GM12878 (cell line): ENCODE results near the gene FAM24B. TPM values are rescaled to one million over a fixed set of nuclear protein-coding genes. Genes with fewer than 3 reads are reported as not detected.

ENCODE experiments used
- ATAC-seq: fragments of 200-7000 bp; cut with Tn5 transposase; 3 replicates; pipeline ENCODE4 v1.9.1; 2020; ENCODE audit warnings: mild to moderate bottlenecking, moderate library complexity
- BruUV-seq: library from RNA; stranded (reverse); fragments of 400-500 nt; replicated peaks from 2 replicates; lab custom pipeline; 2021; lab: Mats Ljungman, UMichigan
- CTCF ChIA-PET: fragments of 300-600 bp; sonication (Branson Sonifier 250); formaldehyde crosslinking; extraction: SDS; loops from one replicate; lab custom pipeline; 2021; ENCODE audit warnings: inconsistent platforms; lab: Yijun Ruan, JAX
- POLR2A ChIA-PET: fragments of 350-600 bp; formaldehyde crosslinking; extraction: SDS; loops from one replicate; lab custom pipeline; 2021; ENCODE audit warnings: inconsistent platforms; lab: Charles Lee
- RAD21 ChIA-PET: fragments of 300-600 bp; sonication (Branson Sonifier 250); formaldehyde crosslinking; loops from one replicate; lab custom pipeline; 2023; ENCODE audit warnings: antibody characterized with exemption; ENCODE audit not compliant: unreplicated experiment; lab: Charles Lee
- SMC1A ChIA-PET: fragments of 300-600 bp; sonication (Branson Sonifier 250); formaldehyde crosslinking; loops from one replicate; lab custom pipeline; 2023; ENCODE audit not compliant: unreplicated experiment, uncharacterized antibody; lab: Charles Lee
- DNase-seq: peaks from one replicate; pipeline ENCODE4 v3.0.0-alpha.2; 2011; ENCODE audit warnings: low read depth, low spot score
- FAIRE-seq: peaks from 3 replicates; lab custom pipeline; 2011; peaks lifted over from hg19 to GRCh38; lab: Jason Lieb, UNC
- H2AFZ ChIP-seq: 2 replicates; pipeline ENCODE4 v1.6.0; 2011; ENCODE audit warnings: low read depth, low read length, control low read depth; ENCODE audit not compliant: control insufficient read depth
- H3K27ac ChIP-seq: 2 replicates; pipeline ENCODE4 v1.5.1; 2011; ENCODE audit warnings: control low read depth; ENCODE audit not compliant: control insufficient read depth, insufficient read depth
- H3K27me3 ChIP-seq, 2 experiments: replicated peaks in 1 of 2; 2 replicates each; pipeline versions ENCODE4 v1.6.0 to v1.6.1; 2011; ENCODE audit warnings: low read length in 1 of 2; ENCODE audit not compliant: control insufficient read depth in 2 of 2, insufficient read depth in 2 of 2
- H3K36me3 ChIP-seq, 2 experiments: 2 replicates each; pipeline ENCODE4 v1.5.1; 2011; ENCODE audit warnings: low read length in 1 of 2; ENCODE audit not compliant: control insufficient read depth in 2 of 2, insufficient read depth in 2 of 2
- H3K4me1 ChIP-seq: 2 replicates; pipeline ENCODE4 v1.6.1; 2011; ENCODE audit warnings: mild to moderate bottlenecking, low read length, moderate library complexity, mixed read lengths; ENCODE audit not compliant: control insufficient read depth, insufficient read depth
- H3K4me2 ChIP-seq: 2 replicates; pipeline ENCODE4 v1.6.0; 2011; ENCODE audit warnings: control low read depth; ENCODE audit not compliant: control insufficient read depth, insufficient read depth
- H3K4me3 ChIP-seq: fragments of 200-600 bp; sonication (generic); 2 replicates; pipeline ENCODE4 v1.5.1; 2016
- H3K79me2 ChIP-seq: 2 replicates; pipeline ENCODE4 v1.6.0; 2011; ENCODE audit warnings: low read length; ENCODE audit not compliant: control insufficient read depth, insufficient read depth
- H3K9ac ChIP-seq: 2 replicates; pipeline ENCODE4 v1.8.0; 2011; ENCODE audit warnings: low read length, control low read depth, mixed read lengths; ENCODE audit not compliant: control insufficient read depth, insufficient read depth
- H3K9me3 ChIP-seq: replicated peaks from 3 replicates; pipeline ENCODE4 v1.5.1; 2011; ENCODE audit warnings: mild to moderate bottlenecking, low read length; ENCODE audit not compliant: control insufficient read depth, insufficient read depth
- H4K20me1 ChIP-seq: 2 replicates; pipeline ENCODE4 v1.6.0; 2011; ENCODE audit not compliant: control insufficient read depth, insufficient read depth
- ASH2L ChIP-seq: fragments of 300-600, 200-600 bp; sonication (generic); IDR thresholded peaks from 2 replicates; pipeline ENCODE4 v1.6.1; 2017; ENCODE audit warnings: low read depth, mild to moderate bottlenecking, borderline replicate concordance
- BCLAF1 ChIP-seq: fragments of 450-650 bp; IDR thresholded peaks from 2 replicates; pipeline ENCODE4 v1.6.1; 2017; ENCODE audit warnings: antibody characterized with exemption, mild to moderate bottlenecking, moderate library complexity
- EGR1 ChIP-seq, 2 experiments: IDR thresholded peaks; 1 replicate in 1 of 2; 2 replicates in 1 of 2; pipeline ENCODE4 v1.6.1; 2011 to 2012; ENCODE audit warnings: low read depth in 2 of 2, low read length in 2 of 2, borderline replicate concordance in 1 of 2, mild to moderate bottlenecking in 1 of 2, moderate library complexity in 1 of 2
- HDAC2 ChIP-seq: fragments of 200-600 bp; sonication (generic); IDR thresholded peaks from 2 replicates; pipeline ENCODE4 v1.6.1; 2017
- NR2F1 ChIP-seq: fragments of 450-650 bp; conservative IDR thresholded peaks from 2 replicates; pipeline ENCODE4 v1.6.1; 2017; ENCODE audit warnings: mild to moderate bottlenecking
- NRF1 ChIP-seq: conservative IDR thresholded peaks from 2 replicates; pipeline ENCODE4 v1.6.1; 2011; ENCODE audit warnings: mild to moderate bottlenecking, low read depth, low read length, improper control_type of control experiment
- PKNOX1 ChIP-seq: fragments of 450-650 bp; IDR thresholded peaks from 2 replicates; pipeline ENCODE4 v1.6.1; 2016; ENCODE audit warnings: mild to moderate bottlenecking
- SIX5 ChIP-seq: IDR thresholded peaks from 2 replicates; pipeline ENCODE4 v1.6.1; 2011; ENCODE audit warnings: mild to moderate bottlenecking, low read depth, low read length, moderate library complexity; ENCODE audit not compliant: severe bottlenecking
- SMC3 ChIP-seq: IDR thresholded peaks from 2 replicates; pipeline ENCODE4 v1.6.1; 2011; ENCODE audit warnings: low read length, improper control_type of control experiment, borderline replicate concordance
- STAT3 ChIP-seq: IDR thresholded peaks from 2 replicates; pipeline ENCODE4 v1.6.1; 2011; ENCODE audit warnings: low read depth, low read length, improper control_type of control experiment
- USF2 ChIP-seq: IDR thresholded peaks from 2 replicates; pipeline ENCODE4 v1.6.1; 2011; ENCODE audit warnings: low read depth, low read length, improper control_type of control experiment, borderline replicate concordance
- WRNIP1 ChIP-seq: IDR thresholded peaks from 2 replicates; pipeline ENCODE4 v1.6.1; 2011; ENCODE audit warnings: low read depth, low read length, improper control_type of control experiment, borderline replicate concordance
- ZNF622 ChIP-seq: fragments of 450-650 bp; IDR thresholded peaks from 2 replicates; pipeline ENCODE4 v1.6.1; 2017; ENCODE audit warnings: mild to moderate bottlenecking, inconsistent platforms
- ZNF687 ChIP-seq: fragments of 450-650 bp; IDR thresholded peaks from 2 replicates; pipeline ENCODE4 v1.6.1; 2017; ENCODE audit warnings: mild to moderate bottlenecking, moderate library complexity
- WGBS: methylation state at CpG from one replicate; pipeline ENCODE4 v1.1.6; 2016; ENCODE audit warnings: low lambda C conversion rate; ENCODE audit not compliant: insufficient replicate concordance, insufficient coverage; ENCODE audit errors: missing lambda C conversion rate; 5-methylcytosine and 5-hydroxymethylcytosine counted together
- in situ Hi-C: fragments of 300-500 bp; cut with MboI; formaldehyde crosslinking; loops from 9 replicates; pipeline ENCODE4 v1.14.3; 2018; ENCODE audit warnings: mixed read lengths
- intact Hi-C: fragments of 100-400 bp; cut with micrococcal nuclease; formaldehyde crosslinking; loops from one replicate; pipeline ENCODE4 v1.14.2; 2022; ENCODE audit not compliant: unreplicated experiment
- polyA plus RNA-seq, 11 experiments: library from polyadenylated mRNA; depleted of rRNA in 4 of 11; unstranded in 6 of 11; stranded (reverse) in 5 of 11; fragments of >200 nt; fragmentation: Nextera tagmentation in 4 of 11; fragmentation: Illumina TruSeq in 1 of 11; extraction: Ambion mirVana in 4 of 11; extraction: Trizol in 1 of 11; gene quantifications; 1 replicate in 1 of 11; 2 replicates in 10 of 11; pipeline versions ENCODE4 v1.2.1 to v1.2.3, GENCODE V29; 2011 to 2016; ENCODE audit warnings: inconsistent platforms in 2 of 11, missing spikeins in 2 of 11, low read depth in 1 of 11
- total RNA-seq, 4 experiments: library from RNA; depleted of rRNA in 3 of 4; stranded (reverse); fragments of >200 nt in 3 of 4; fragmentation: Illumina TruSeq in 1 of 4; extraction: Trizol in 1 of 4; gene quantifications; 2 replicates each; pipeline versions ENCODE4 v1.2.1 to v1.2.3, GENCODE V29; 2013 to 2021

The FAM24B gene
- total and polyA plus RNA-seq, 10 of the 15 experiments (the other 5 are each of a cell fraction or from before 2014, with no cell fraction given) = 4.8 to 15.3 (median 7.2) TPM

GRCh38 chr10:122815458-122815857 is 63.9 kb downstream of the FAM24B start (continued):
- TF ChIP-seq ZNF687 (no peak), SMC3 (no peak), SIX5 (no peak), NRF1 (no peak), EGR1 (IDR thresholded peaks at IDR 0.05; ENCODE audit: borderline replicate concordance in 1 of 2, low read depth in 2 of 2, low read length in 2 of 2) (no peak), NR2F1 (no peak), STAT3 (no peak)
- TF ChIP-seq, all 136 proteins: peak for 0

- in situ Hi-C loops = no loop called here
- BruUV-seq = no TSS peak
- ChIA-PET RAD21 (no interaction called here), CTCF (no interaction called here), POLR2A (no interaction called here), SMC1A (no interaction called here)
- no peaks in the 10 kb centered on the region for H3K36me3 ChIP-seq
- H3K9ac ChIP-seq = no peak overlapping the region
- intact Hi-C loops = no loop called here
- no peak overlapping the region for H3K4me2 ChIP-seq
- H3K4me3 ChIP-seq = no peak overlapping the region
- WGBS = 18% methylated on average over 2 of the region's 2 CpGs
- no peaks in the 10 kb centered on the region for H3K79me2 ChIP-seq
- H3K27me3 ChIP-seq = peaks cover 0 to 6% of the 10 kb centered on the region in 2 experiments; a peak in 3 of 4 replicates
- H3K9me3 ChIP-seq = no peaks in the 10 kb centered on the region
- no peak overlapping the region for H2AFZ ChIP-seq
- no peaks in the 10 kb centered on the region for H4K20me1 ChIP-seq
- FAIRE-seq = no peak
- no peak overlapping the region for H3K27ac ChIP-seq
- H3K4me1 ChIP-seq = no peaks in the 10 kb centered on the region
- ATAC-seq = no peak
- no peak for DNase-seq
- TF ChIP-seq ZNF622 (no peak), PKNOX1 (no peak), SMC3 (no peak), USF2 (no peak), WRNIP1 (no peak), HDAC2 (no peak), ASH2L (no peak), BCLAF1 (no peak)
These were observed 64.9 kb downstream of the FAM24B start for GRCh38 chr10:122814493-122814892.
